ENCODE measurements around the gene RNF31.

Gene RNF31

GRCh38 chr14:24138396-24139271 lies 8.7 kb upstream of the RNF31 start:
- no peak for DNase-seq

- DNase-seq = no peak
Observed at GRCh38 chr14:24139272-24139934, 7.9 kb upstream of the RNF31 start.

DNA sequence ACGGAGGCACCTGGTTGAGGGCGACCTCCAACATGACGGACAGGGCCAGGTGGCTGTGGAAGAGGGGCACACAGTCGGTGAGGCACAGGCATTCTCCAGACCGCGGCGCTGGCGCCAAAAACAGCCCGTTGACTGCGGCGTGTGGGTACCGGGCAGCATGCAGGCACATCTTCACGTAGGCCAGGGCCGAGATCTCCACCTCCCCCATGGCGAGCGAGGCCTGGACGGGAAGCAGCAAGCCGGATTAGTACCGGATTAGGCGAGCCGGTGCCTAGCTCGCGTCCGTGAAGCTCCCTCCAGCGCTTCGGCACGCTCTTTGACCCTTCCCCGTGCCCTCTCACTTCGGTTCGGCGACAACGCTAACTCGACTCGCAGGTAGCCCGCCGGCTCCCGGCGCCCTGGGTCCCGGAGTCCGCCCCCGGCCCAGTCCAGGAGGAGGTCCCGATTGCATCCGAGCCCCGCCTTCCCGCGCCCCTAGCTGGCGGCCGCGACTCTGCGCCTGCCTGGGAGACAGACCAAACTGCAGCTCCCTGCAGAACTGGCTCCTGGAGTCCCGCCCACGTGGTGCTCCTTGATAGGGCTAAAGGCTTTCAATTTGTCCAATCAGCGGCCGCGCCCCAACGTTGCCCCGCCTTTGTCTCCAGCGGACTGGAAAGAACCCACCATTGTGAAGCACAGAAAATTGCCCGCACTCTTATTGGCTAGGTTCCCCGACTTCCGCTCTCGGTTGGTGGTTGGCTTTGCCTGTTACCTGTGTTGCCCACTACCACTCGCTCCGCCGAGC lies 6.0 kb upstream of the RNF31 start, which contains the start of gene EMC9:
TSS of gene EMC9 (minus strand) at position 495 of the 784 bp plus-strand sequence. CDS start at position 208, 287 bp downstream.
- peak; percentile 99 for DNase-seq

DNA sequence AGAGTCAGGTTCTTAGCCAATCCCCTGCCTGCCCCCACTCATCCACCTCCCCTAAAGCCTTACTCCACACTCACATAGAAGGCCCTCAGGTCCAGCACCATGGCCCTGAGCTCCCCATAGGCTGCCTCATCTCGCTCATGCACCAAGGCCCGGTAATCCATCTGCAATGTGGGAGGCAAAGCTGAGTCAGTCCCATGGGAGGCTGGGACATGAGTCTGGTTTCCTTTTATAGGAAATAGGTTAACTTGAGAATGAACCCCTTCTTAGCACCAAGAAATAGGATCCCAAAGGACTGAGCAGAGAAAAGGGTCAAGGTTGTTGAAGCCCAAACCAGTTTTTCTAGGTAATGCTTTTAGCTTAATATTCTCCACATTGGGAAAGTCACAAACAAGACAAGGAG lies 3.8 kb upstream of the RNF31 start:
- no peak for DNase-seq

GRCh38 chr14:24144451-24144850 lies 2.8 kb upstream of the RNF31 start:
- DNase-seq = no peak

DNA sequence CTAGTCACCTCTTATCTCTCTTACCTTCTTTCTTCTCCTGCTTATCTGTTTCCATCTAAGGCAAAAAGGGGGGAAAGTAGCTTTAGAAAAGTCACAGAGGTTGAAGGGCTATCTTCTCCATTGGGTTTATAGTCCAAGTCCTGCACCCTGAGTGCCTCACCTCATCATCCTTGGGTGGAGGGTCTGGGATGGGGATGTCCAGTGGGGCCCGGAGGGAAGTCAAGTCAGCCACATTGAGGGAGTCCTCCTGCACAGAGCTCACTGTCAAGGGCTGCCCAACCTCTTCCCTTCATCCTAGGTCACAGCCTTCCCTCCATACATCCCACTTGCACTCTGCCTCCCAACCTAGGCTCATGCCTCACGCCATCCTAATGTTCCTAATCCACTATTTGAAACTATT lies 2.1 kb upstream of the RNF31 start:
- no peak for DNase-seq

- DNase-seq = no peak
Observed at GRCh38 chr14:24145690-24146452, 1.4 kb upstream of the RNF31 start.

DNA sequence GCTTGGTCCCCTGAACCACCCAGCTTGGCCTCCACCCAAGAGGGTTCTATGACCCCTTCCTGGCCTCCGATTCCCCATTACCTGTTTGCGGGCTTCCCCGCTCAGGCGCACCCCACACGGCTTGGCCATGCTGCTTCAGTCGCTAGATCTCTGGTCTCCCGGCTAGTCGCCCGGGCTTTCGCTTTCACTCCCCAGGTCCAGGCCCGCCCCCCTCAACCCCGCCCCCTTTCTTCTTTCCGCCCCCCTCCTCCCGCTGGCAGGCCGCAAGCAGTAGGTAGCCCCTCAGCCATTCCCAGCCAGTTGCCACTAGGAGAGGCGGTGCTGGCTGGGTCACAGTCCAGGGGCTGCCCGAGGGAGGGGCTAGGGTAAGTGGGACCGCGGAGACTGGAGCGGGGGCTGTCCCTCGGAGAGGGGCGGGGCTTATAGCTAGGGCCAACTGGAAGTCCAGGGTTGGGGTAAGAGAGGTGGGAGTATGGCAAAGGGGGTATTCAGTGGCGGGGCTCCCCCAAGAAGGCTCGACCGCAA lies 783 bp upstream of the RNF31 start, which contains the start of gene PSME2:
TSS of gene PSME2 (minus strand) at position 158 of the 525 bp plus-strand sequence. CDS start at position 129, 29 bp downstream.
- peak; percentile 94 for DNase-seq

- DNase-seq = no peak
Observed at GRCh38 chr14:24147761-24148428, 597 bp downstream of the RNF31 start.

DNA sequence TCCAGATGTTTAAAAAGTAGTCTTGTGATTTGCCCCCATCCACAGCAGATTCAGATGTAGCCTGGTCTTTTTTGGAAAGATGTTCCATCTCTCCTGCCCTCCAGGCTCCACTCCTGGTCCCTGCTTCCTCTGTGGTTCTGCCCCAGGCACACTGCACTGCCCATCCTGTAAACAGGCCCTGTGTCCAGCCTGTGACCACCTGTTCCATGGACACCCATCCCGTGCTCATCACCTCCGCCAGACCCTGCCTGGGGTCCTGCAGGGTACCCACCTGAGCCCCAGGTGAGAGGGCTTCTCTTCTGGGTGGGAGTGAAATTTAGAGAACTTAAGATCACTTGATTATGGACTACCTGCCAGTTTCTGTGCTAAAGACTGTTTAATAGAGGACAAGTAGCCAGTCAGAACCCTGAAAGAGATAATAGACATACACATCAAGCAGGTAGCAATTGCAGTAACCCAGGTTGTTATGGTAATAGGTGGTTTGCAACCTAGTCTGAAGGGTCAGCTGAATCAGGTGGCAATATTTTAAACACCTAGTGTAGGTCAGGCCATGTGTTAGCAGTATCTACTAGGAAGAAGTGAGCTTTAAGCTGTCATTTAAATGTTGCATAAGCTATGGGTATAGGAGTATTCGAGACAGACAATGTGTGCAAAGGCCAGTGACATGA lies 2.1 kb downstream of the RNF31 start:
- DNase-seq = no peak

- DNase-seq = no peak
Observed at GRCh38 chr14:24150061-24150460, 2.8 kb downstream of the RNF31 start.

- no peak for DNase-seq
Observed at GRCh38 chr14:24150567-24150966, 3.3 kb downstream of the RNF31 start.

GRCh38 chr14:24150993-24151392 lies 3.7 kb downstream of the RNF31 start:
- DNase-seq = no peak

- no peak for DNase-seq
Observed at GRCh38 chr14:24151404-24152080, 4.2 kb downstream of the RNF31 start.

DNA sequence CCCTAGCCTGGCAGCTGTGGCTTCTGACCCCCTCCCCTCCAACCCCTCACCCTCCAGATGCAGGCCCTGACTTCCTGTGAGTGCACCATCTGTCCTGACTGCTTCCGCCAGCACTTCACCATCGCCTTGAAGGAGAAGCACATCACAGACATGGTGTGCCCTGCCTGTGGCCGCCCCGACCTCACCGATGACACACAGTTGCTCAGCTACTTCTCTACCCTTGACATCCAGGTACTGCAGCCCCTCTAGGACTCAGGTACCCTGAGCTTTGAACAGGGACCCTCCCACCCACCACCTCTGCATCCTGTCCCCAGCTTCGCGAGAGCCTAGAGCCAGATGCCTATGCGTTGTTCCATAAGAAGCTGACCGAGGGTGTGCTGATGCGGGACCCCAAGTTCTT lies 7.8 kb downstream of the RNF31 start:
- no peak for DNase-seq

- DNase-seq = no peak
Observed at GRCh38 chr14:24156840-24157239, 9.5 kb downstream of the RNF31 start.

GRCh38 chr14:24157331-24157730 lies 10.0 kb downstream of the RNF31 start:
- DNase-seq = no peak

DNA sequence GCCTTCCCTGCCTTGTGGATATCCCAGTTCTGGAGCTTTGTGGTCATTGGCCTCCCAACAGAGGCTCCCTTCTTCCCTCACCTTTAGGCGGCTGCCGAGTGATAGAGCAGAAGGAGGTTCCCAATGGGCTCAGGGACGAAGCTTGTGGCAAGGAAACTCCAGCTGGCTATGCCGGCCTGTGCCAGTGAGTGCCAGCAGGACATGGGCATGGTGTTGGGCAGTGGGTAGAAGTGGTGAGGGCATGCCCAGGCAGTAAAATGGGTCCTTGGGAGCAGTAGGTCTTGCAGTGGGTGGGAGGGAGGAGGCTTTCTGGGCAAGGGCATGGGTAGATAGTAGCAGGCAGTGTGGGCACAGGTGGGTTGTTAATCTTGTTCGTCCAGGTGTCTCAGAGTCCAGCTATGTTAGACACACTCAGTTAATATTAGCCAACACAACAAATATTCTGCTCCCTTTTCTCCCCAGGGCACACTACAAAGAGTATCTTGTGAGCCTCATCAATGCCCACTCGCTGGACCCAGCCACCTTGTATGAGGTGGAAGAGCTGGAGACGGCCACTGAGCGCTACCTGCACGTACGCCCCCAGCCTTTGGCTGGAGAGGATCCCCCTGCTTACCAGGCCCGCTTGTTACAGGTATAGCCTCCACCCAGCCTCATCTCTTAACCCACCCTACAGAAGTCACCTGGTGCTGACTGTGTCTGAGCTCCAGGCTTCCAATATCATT lies 12.6 kb downstream of the RNF31 start:
- DNase-seq = no peak

DNA sequence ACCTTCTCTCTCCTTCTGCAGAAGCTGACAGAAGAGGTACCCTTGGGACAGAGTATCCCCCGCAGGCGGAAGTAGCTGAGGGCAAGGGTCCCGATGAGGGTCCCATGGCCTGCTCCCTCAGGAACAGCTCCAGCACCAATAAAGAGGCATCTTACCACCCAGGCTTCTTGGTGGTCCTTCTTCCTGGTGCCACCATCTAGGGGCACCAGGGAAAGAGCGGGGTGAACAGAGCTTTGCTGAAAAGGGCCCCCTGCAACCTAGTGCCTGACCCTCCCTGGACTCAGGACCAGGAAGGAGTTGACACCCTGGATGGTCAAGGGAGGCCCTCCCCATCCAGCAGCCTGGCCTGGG lies 13.2 kb downstream of the RNF31 start:
- DNase-seq = no peak

Measured in NCI-H1694 treated with DMSO at 0.1 percent for 48 hours (cell line).